Activated CD8-positive, alpha-beta memory T cell treated with anti-CD3 and anti-CD28 coated beads, Interleukin-2, amount 50 U/mL, for 24 hours (primary cell): ENCODE results near the gene EDARADD.
"Not testable (repeated sequence)": the region's sequence is repeated elsewhere in the genome, so short reads cannot be mapped to it uniquely, and the experiment has no call there.

Source experiments
- DNase-seq: peaks from one replicate; pipeline ENCODE4 v3.0.0-alpha.2; 2020; ENCODE audit errors: extremely low read depth

Gene EDARADD

DNA sequence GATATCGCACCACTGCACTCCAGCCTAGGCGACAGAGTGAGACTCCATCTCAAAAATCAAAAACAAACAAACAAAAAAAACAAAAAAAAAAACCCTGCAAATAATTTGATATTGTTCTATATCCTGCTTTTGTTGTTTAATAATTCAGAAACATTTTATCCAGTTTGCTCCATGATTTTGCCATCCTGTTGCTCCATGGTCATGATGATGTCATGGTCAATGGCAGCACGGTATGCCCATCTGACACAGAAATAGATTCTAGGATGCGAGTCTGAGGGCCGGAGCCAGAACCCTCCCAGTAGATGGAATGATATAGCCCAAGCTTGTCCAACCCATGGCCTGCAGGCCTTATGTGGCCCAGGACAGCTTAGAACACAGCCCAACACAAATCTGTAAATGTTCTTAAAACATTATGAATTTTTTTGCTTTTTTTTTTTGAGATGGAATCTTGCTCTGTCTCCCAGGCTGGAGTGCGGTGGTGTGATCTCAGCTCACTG is 39.8 kb downstream of the EDARADD start:
- DNase-seq = no peak

- DNase-seq = no peak
Measured at GRCh38 chr1:236438614-236439013, 44.5 kb downstream of the EDARADD start.

GRCh38 chr1:236440373-236440772 is 46.3 kb downstream of the EDARADD start:
- DNase-seq = no peak

DNA sequence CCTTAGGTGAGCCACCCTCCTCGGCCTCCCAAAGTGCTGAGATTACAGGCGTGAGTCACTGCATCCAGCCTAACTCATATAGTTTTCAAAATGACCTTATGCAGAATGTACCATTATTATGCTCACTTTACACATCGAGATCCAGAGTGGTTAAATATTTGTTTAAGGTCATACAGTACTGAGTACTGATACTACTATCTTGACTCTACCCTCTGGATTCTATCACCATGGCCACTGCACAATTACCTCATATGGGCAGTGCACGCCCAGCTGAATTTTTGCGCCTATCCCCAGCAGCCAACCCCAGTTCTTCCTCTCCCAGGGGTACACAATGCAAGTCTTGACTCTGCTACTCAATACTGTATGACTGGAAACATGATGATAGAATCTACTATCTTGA is 56.7 kb downstream of the EDARADD start:
- DNase-seq = no peak

- peak; percentile 4 for DNase-seq
Measured at GRCh38 chr1:236451796-236452373, 57.8 kb downstream of the EDARADD start.

GRCh38 chr1:236455243-236455642 is 61.2 kb downstream of the EDARADD start:
- no peak for DNase-seq

DNA sequence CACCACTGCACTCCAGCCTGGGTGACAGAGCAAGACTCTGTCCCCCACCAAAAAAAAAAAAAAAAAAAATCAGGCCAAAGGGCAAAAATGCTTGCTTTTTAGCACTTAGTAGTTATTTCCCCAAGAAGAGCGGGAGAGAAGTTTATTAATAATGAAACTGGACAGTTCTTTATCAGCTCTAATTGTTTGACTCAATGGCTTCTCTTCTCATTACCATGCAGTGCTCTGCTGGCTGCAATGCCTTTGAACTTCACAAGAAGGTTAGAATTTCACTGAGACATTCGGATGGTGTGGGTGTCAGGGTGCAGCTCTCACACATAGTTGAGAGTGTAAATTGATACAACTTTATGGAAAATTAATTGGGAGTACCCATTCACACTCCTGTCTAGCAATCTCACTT is 63.7 kb downstream of the EDARADD start:
- DNase-seq = no peak

DNA sequence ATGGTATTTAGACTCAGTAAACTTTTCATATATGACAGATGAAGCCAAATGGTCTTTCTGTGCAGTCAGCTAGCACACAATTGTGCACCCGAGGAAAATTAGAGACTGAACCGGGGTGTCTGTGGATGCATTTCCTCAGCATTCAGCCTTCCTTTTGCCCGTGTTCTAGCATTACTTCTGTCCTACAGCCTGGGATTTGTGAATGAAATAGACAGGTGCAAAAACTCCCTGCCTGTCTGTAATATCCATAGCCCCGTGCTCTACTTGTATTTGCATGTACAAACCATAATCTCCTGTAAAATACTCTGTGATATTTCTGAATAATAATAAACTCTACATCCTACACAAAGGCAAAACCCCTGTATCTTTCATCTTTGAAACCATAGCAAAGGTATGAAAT is 64.9 kb downstream of the EDARADD start:
- DNase-seq = no peak

- no peak for DNase-seq
Measured at GRCh38 chr1:236460103-236460502, 66.0 kb downstream of the EDARADD start.

- DNase-seq = not testable (repeated sequence)
Measured at GRCh38 chr1:236464197-236464596, 70.1 kb downstream of the EDARADD start.

DNA sequence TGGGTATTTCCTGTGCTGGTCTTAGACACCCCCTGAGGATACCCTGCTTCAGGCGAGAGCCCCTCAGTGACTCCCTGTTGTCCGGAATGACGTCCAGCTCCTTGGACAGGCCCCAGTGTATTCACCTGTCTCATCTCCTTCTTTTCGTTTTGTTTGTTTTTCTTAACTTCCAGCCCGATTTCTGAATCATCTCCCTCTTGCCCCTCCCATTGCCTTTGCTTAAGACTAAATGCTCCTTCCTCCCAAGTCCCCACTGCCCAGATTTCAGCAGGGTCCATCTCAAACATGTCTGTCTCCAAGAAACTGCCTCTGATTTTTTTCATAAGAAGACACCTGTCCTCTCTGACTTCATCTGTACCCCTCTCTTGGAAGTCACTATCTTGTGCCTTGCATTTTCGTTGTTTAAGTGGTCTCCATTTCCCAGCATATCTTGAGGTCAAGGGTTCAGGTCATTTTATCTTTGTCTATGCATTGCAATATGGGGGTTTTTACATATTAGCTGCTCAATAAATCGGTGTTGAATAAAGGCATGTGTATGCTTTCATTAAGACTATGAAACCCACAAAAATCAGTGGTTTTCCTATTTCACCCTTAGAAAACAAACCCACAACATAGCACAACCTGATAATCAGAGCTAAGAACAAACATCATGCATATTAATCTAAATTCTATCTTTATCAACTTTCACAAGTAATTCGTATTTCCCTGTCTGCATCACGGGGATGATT is 71.3 kb downstream of the EDARADD start:
- no peak for DNase-seq

DNA sequence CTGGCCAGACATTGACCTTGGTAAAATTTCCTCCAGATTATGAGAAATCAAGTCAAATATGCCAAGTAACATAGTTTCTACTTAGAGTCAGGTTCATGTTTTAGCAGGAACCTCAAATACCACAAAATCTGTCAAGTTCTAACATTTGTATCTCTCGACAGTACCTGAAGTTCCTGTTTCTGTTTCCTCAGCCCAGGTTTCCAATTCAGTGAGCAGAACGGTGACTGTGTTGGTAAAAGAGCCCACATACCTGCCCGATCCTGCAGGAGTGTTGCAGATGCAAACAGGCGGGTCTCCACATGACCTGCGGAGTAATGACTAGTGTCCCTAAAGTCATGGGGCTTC is 71.8 kb downstream of the EDARADD start:
- DNase-seq = no peak

DNA sequence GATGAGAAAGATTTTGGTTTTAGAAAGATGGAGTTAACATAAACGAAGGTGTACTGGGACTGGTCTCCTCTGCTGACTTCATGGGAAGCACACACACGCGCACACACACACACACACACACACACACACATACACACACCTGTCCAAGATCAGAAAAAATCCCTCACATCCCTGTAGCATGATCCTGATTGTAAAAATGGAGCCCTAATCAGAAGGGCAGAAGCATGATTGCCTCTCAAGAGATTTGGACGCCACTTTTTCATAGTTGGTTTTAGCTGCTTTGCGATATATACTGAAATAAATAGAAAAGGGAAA is 73.2 kb downstream of the EDARADD start:
- DNase-seq = no peak

GRCh38 chr1:236468625-236469024 is 74.5 kb downstream of the EDARADD start:
- no peak for DNase-seq

DNA sequence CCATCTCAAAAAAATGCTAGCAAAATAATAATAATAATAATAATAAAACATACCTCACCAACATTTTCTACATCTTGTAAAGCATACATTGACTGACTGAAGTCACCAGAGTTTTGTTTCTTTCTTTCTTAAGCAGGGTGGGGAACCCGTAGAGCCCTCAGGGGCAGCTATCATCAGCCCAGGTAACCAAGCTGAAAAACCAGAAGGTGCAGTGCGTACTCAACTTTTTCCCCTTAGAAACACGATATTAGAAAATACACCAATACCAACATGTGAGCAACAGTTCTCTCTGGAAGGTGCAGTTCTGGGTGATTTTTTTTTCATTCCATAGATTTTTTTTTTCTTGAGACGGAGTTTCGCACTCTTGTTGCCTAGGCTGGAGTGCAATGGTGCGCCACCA is 75.4 kb downstream of the EDARADD start:
- DNase-seq = no peak

- DNase-seq = no peak
Measured at GRCh38 chr1:236471096-236471495, 77.0 kb downstream of the EDARADD start.

GRCh38 chr1:236471653-236472052 is 77.6 kb downstream of the EDARADD start:
- DNase-seq = no peak

- DNase-seq = no peak
Measured at GRCh38 chr1:236472850-236473788, 79.0 kb downstream of the EDARADD start.

- DNase-seq = no peak
Measured at GRCh38 chr1:236476019-236476418, 81.9 kb downstream of the EDARADD start.

DNA sequence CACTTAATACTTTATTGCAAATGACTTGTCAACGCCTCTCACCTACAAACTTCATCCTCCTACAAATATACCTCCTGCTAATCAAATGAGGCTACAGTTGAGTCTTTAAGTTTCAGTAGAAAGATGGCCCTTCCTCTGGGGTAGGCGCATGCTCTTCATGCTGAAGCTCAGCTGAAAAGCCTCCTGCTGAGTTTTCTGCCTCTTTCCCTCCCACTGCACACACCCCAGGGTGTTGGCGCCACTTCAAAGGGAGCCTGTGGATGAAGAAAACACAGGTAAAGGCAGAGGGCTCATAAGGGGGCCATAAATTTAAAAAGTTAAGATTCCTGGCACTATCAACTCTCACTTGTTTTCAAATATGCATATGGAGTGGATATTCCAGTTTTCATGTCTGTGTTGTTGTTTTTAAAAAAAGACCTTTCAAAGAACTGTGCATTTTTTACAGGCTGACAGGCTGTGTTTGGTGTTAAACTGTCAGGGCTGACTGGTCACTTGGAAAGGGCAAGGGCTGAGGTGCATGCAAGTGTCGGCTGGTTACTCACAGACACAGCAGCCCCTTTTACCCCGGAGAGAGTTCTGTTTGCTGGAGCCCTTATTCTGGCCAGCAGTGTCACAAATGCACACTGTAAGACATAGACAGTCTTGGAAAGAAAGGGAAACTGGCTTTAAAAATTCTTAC is 86.8 kb downstream of the EDARADD start:
- no peak for DNase-seq

- no peak for DNase-seq
Measured at GRCh38 chr1:236484310-236484971, 90.4 kb downstream of the EDARADD start.
